ENCODE data around the gene NAGPA. TPM values are rescaled to one million over a fixed set of nuclear protein-coding genes. Genes with fewer than 3 reads are reported as not detected.

The NAGPA gene
- total RNA-seq, 4 donors from 2014 or later: 42.6 to 250 (median 72.7) TPM

DNA sequence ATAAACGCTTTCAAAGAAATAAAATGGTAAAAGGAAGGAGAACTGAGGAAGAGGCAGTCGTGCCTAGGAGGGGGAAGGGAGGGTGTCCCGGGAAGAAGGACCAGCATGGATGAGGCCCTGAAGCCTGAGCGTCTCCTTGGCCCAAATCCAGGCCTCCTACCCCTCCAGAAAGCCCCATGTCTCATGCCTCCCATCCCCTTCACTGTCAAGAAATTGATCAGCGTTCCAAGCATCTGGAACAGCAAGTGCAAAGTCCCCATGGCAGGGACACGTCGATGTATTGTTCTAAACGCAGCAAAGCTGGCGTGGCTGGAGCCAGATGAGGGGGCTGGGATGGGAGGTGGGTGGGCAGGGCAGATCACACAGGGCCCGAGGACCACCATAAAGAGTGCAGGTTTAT lies 53.0 kb downstream of the NAGPA start:
- peaks cover 0 to 3% (median 0%) of the 10 kb centered on the region in 4 donors for H3K4me1 ChIP-seq
- H3K27me3 ChIP-seq: peaks cover 4% of the 10 kb centered on the region
- TF ChIP-seq CTCF (IDR thresholded peaks at IDR 0.05): no peak
- TF ChIP-seq EP300 (IDR thresholded peaks at IDR 0.05; ENCODE audit: low read depth): no peak
- TF ChIP-seq POLR2A (IDR thresholded peaks at IDR 0.05): no peak
- no peak for TF ChIP-seq POLR2AphosphoS5 (IDR thresholded peaks at IDR 0.05)

GRCh38 chr16:4979736-4980660 lies 53.7 kb downstream of the NAGPA start:
- WGBS, 2 donors (ENCODE audit: low coverage in 1 of 2): 70 to 79% methylated on average over 6 to 25 of the region's 25 CpGs
- no peak for DNase-seq
- Histone ChIP-seq H3K9me3 (no peaks in the 10 kb centered on the region), H3K27ac (no peak overlapping the region), H3K4me3 (no peak overlapping the region), H3K36me3 (no peaks in the 10 kb centered on the region), H3K27me3 (no peaks in the 10 kb centered on the region), H3K4me1 (peaks cover 0 to 3% (median 0%) of the 10 kb centered on the region in 4 donors)
- intact Hi-C loops (cut with DNase I; ENCODE audit: low total_unique reads) (no loop called here), in situ Hi-C loops (cut with MboI; ENCODE audit: low pct_ligation_motif_present in 1 of 4, low pct_unique_long_range_greater_than_20kb in 1 of 4, low sequenced_read_pairs in 3 of 4) (no loop called here)
- TF ChIP-seq EP300 (IDR thresholded peaks at IDR 0.05; ENCODE audit: low read depth) (no peak), CTCF (IDR thresholded peaks at IDR 0.05) (no peak)

More for the DNA sequence above, 53.0 kb downstream of the NAGPA start:
- 72 to 80% methylated on average over 4 to 10 of the region's 10 CpGs for whole genome bisulfite sequencing, 2 donors (ENCODE audit: low coverage in 1 of 2)
- DNase-seq: no peak
- no peak overlapping the region for H3K27ac ChIP-seq
- intact Hi-C loops (cut with DNase I; ENCODE audit: low total_unique reads): no loop called here
- H3K9me3 ChIP-seq: no peaks in the 10 kb centered on the region
- in situ Hi-C loops (cut with MboI; ENCODE audit: low pct_ligation_motif_present in 1 of 4, low pct_unique_long_range_greater_than_20kb in 1 of 4, low sequenced_read_pairs in 3 of 4): no loop called here
- H3K4me3 ChIP-seq: no peak overlapping the region
- H3K36me3 ChIP-seq: no peaks in the 10 kb centered on the region

- WGBS, 2 donors (ENCODE audit: low coverage in 1 of 2): 83 to 88% methylated on average over 6 to 7 of the region's 7 CpGs
- H3K36me3 ChIP-seq: no peaks in the 10 kb centered on the region
- peaks cover 0 to 3% (median 0%) of the 10 kb centered on the region in 4 donors for H3K4me1 ChIP-seq
- no peak for DNase-seq
- no peaks in the 10 kb centered on the region for H3K27me3 ChIP-seq
- in situ Hi-C loops (cut with MboI; ENCODE audit: low pct_ligation_motif_present in 1 of 4, low pct_unique_long_range_greater_than_20kb in 1 of 4, low sequenced_read_pairs in 3 of 4): no loop called here
- no peak overlapping the region for H3K27ac ChIP-seq
- no peaks in the 10 kb centered on the region for H3K9me3 ChIP-seq
- TF ChIP-seq POLR2A (IDR thresholded peaks at IDR 0.05): no peak
- no peak for TF ChIP-seq EP300 (IDR thresholded peaks at IDR 0.05; ENCODE audit: low read depth)
- TF ChIP-seq CTCF (IDR thresholded peaks at IDR 0.05): no peak
- TF ChIP-seq POLR2AphosphoS5 (IDR thresholded peaks at IDR 0.05): no peak
- no peak overlapping the region for H3K4me3 ChIP-seq
- intact Hi-C loops (cut with DNase I; ENCODE audit: low total_unique reads): no loop called here
These were observed 54.6 kb downstream of the NAGPA start for GRCh38 chr16:4979164-4979563.

- peaks cover 0 to 3% (median 0%) of the 10 kb centered on the region in 4 donors for H3K4me1 ChIP-seq
These were observed 57.1 kb downstream of the NAGPA start for GRCh38 chr16:4976611-4977145.

More at GRCh38 chr16:4976611-4977145, 57.1 kb downstream of the NAGPA start:
- peak overlapping the region; percentile 51 to 73 (median 60) for H3K27ac ChIP-seq
- H3K4me3 ChIP-seq: no peak overlapping the region
- peak; percentile 46 for DNase-seq
- intact Hi-C loops (cut with DNase I; ENCODE audit: low total_unique reads) (no loop called here), in situ Hi-C loops (cut with MboI; ENCODE audit: low pct_ligation_motif_present in 1 of 4, low pct_unique_long_range_greater_than_20kb in 1 of 4, low sequenced_read_pairs in 3 of 4) (no loop called here)
- 40 to 63% methylated on average over 1 to 5 of the region's 5 CpGs for WGBS, 2 donors (ENCODE audit: low coverage in 1 of 2)
- no peaks in the 10 kb centered on the region for H3K9me3 ChIP-seq
- H3K27me3 ChIP-seq: no peaks in the 10 kb centered on the region
- TF ChIP-seq POLR2A (IDR thresholded peaks at IDR 0.05) (no peak), POLR2AphosphoS5 (IDR thresholded peaks at IDR 0.05) (no peak), CTCF (IDR thresholded peaks at IDR 0.05) (no peak), EP300 (IDR thresholded peaks at IDR 0.05; ENCODE audit: low read depth) (no peak)
- no peaks in the 10 kb centered on the region for H3K36me3 ChIP-seq
